Measurements from ENCODE around the gene LFNG. TPM values are rescaled to one million over a fixed set of nuclear protein-coding genes. Genes with fewer than 3 reads are reported as not detected.

LFNG gene
- total RNA-seq, 1 donor from 2014 or later = 75.5 TPM

GRCh38 chr7:2537981-2538851 is 18.6 kb downstream of the LFNG start:
- no peaks in the 10 kb centered on the region for H3K4me1 Mint-ChIP-seq (ENCODE audit: low read depth, unreplicated experiment)
- no peak overlapping the region for H3K27ac Mint-ChIP-seq (ENCODE audit: unreplicated experiment)
- peak; percentile 47 for DNase-seq
- H3K9me3 Mint-ChIP-seq (ENCODE audit: unreplicated experiment) = peaks cover 10% of the 10 kb centered on the region
- H3K36me3 Mint-ChIP-seq (ENCODE audit: unreplicated experiment) = no peaks in the 10 kb centered on the region
- TF ChIP-seq, protein P1, sequence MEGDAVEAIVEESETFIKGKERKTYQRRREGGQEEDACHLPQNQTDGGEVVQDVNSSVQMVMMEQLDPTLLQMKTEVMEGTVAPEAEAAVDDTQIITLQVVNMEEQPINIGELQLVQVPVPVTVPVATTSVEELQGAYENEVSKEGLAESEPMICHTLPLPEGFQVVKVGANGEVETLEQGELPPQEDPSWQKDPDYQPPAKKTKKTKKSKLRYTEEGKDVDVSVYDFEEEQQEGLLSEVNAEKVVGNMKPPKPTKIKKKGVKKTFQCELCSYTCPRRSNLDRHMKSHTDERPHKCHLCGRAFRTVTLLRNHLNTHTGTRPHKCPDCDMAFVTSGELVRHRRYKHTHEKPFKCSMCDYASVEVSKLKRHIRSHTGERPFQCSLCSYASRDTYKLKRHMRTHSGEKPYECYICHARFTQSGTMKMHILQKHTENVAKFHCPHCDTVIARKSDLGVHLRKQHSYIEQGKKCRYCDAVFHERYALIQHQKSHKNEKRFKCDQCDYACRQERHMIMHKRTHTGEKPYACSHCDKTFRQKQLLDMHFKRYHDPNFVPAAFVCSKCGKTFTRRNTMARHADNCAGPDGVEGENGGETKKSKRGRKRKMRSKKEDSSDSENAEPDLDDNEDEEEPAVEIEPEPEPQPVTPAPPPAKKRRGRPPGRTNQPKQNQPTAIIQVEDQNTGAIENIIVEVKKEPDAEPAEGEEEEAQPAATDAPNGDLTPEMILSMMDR (IDR thresholded peaks at IDR 0.05; ENCODE audit: partially characterized antibody, unreplicated experiment) = no peak
- H3K4me3 Mint-ChIP-seq (ENCODE audit: unreplicated experiment) = no peak overlapping the region
- peaks cover 6% of the 10 kb centered on the region for H3K27me3 Mint-ChIP-seq (ENCODE audit: unreplicated experiment)

GRCh38 chr7:2539031-2539911 is 19.7 kb downstream of the LFNG start:
- Mint-ChIP-seq H3K27me3 (ENCODE audit: unreplicated experiment) (peaks cover 5% of the 10 kb centered on the region), H3K4me1 (ENCODE audit: low read depth, unreplicated experiment) (no peaks in the 10 kb centered on the region), H3K27ac (ENCODE audit: unreplicated experiment) (no peak overlapping the region), H3K9me3 (ENCODE audit: unreplicated experiment) (peaks cover 8% of the 10 kb centered on the region), H3K4me3 (ENCODE audit: unreplicated experiment) (no peak overlapping the region), H3K36me3 (ENCODE audit: unreplicated experiment) (no peaks in the 10 kb centered on the region)
- peak; percentile 18 for DNase-seq
- TF ChIP-seq, protein P1 (IDR thresholded peaks at IDR 0.05; ENCODE audit: partially characterized antibody, unreplicated experiment) = no peak

- Mint-ChIP-seq H3K9me3 (ENCODE audit: unreplicated experiment) (peaks cover 8% of the 10 kb centered on the region), H3K4me3 (ENCODE audit: unreplicated experiment) (no peak overlapping the region), H3K4me1 (ENCODE audit: low read depth, unreplicated experiment) (no peaks in the 10 kb centered on the region), H3K27ac (ENCODE audit: unreplicated experiment) (no peak overlapping the region), H3K27me3 (ENCODE audit: unreplicated experiment) (peaks cover 5% of the 10 kb centered on the region), H3K36me3 (ENCODE audit: unreplicated experiment) (no peaks in the 10 kb centered on the region)
- peak; percentile 5 for DNase-seq
- TF ChIP-seq, protein P1 (IDR thresholded peaks at IDR 0.05; ENCODE audit: partially characterized antibody, unreplicated experiment) = no peak
Measured at GRCh38 chr7:2540133-2540532, 20.6 kb downstream of the LFNG start.

DNA sequence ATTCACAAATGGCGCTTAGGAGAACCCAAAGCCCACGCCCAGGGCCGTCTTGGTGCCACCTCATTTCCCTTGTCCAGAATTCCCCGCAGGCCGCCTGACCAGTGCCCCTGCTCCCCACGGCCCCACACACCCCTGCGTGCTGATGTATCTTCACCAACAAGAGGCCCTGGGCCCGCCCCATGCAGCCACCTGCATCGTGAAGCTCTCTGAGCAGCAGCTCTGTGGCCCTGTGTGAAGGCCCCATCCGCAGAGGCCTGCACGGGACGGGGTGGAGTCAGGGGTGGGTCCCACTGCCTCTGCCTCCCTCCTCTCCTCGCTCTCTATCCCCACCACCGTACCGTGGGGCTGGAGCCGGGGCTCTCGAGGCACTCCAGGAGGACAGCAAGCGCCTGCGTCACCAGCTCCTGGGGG is 21.1 kb downstream of the LFNG start:
- TF ChIP-seq, protein P1 (IDR thresholded peaks at IDR 0.05; ENCODE audit: partially characterized antibody, unreplicated experiment) = no peak
- peak; percentile 16 for DNase-seq
- no peak overlapping the region for H3K4me3 Mint-ChIP-seq (ENCODE audit: unreplicated experiment)
- peaks cover 5% of the 10 kb centered on the region for H3K27me3 Mint-ChIP-seq (ENCODE audit: unreplicated experiment)
- H3K4me1 Mint-ChIP-seq (ENCODE audit: low read depth, unreplicated experiment) = no peaks in the 10 kb centered on the region
- H3K9me3 Mint-ChIP-seq (ENCODE audit: unreplicated experiment) = peaks cover 7% of the 10 kb centered on the region
- no peak overlapping the region for H3K27ac Mint-ChIP-seq (ENCODE audit: unreplicated experiment)
- H3K36me3 Mint-ChIP-seq (ENCODE audit: unreplicated experiment) = no peaks in the 10 kb centered on the region

Data from glutamatergic neuron (in vitro differentiated cells).